Measurements from ENCODE around the gene FAM199X. TPM values are rescaled to one million over a fixed set of nuclear protein-coding genes. Genes with fewer than 3 reads are reported as not detected.

Gene FAM199X
- total RNA-seq (2012; rRNA removed), result 12.9 and 17.0 TPM in 2 replicates

GRCh38 chrX:104165894-104166734 lies at the start of gene FAM199X:
TSS of gene FAM199X (plus strand) at chrX:104166453. CDS start at chrX:104166786, 333 bp downstream.
- Histone ChIP-seq H3K9ac (ENCODE audit: low read depth, low read length) (peak within 1 kb of the TSS; percentile 88), H3K4me2 (ENCODE audit: low read length) (peak within 1 kb of the TSS; percentile 89), H3K4me3 (ENCODE audit: low read length) (peak within 1 kb of the TSS; percentile 86), H3K9me3 (replicated peaks; ENCODE audit: low read length) (no peaks in the 10 kb centered on the region), H3K36me3 (ENCODE audit: insufficient read depth, low read length) (peaks cover 4% of the 10 kb centered on the region), H3K4me1 (ENCODE audit: control insufficient read depth, insufficient read depth, low read length) (no peaks in the 10 kb centered on the region), H3K27me3 (ENCODE audit: control insufficient read depth, insufficient read depth, low read length) (no peaks in the 10 kb centered on the region)

- Histone ChIP-seq H3K4me3 (ENCODE audit: low read length) (no peak overlapping the region), H3K4me1 (ENCODE audit: control insufficient read depth, insufficient read depth, low read length) (no peaks in the 10 kb centered on the region), H3K4me2 (ENCODE audit: low read length) (no peak overlapping the region), H3K9me3 (replicated peaks; ENCODE audit: low read length) (no peaks in the 10 kb centered on the region), H3K27me3 (ENCODE audit: control insufficient read depth, insufficient read depth, low read length) (peaks cover 6% of the 10 kb centered on the region), H3K36me3 (ENCODE audit: insufficient read depth, low read length) (no peaks in the 10 kb centered on the region), H3K9ac (ENCODE audit: low read depth, low read length) (no peak overlapping the region)
These were observed 48.5 kb upstream of the FAM199X start for GRCh38 chrX:104117759-104118158.

- H3K4me2 ChIP-seq (ENCODE audit: low read length), result no peak overlapping the region
- H3K4me3 ChIP-seq (ENCODE audit: low read length), result no peak overlapping the region
- no peaks in the 10 kb centered on the region for H3K9me3 ChIP-seq (replicated peaks; ENCODE audit: low read length)
- H3K4me1 ChIP-seq (ENCODE audit: control insufficient read depth, insufficient read depth, low read length), result no peaks in the 10 kb centered on the region
- no peak overlapping the region for H3K9ac ChIP-seq (ENCODE audit: low read depth, low read length)
- H3K36me3 ChIP-seq (ENCODE audit: insufficient read depth, low read length), result no peaks in the 10 kb centered on the region
- H3K27me3 ChIP-seq (ENCODE audit: control insufficient read depth, insufficient read depth, low read length), result peaks cover 6% of the 10 kb centered on the region
These were observed 47.5 kb upstream of the FAM199X start for GRCh38 chrX:104118765-104119164.

- Histone ChIP-seq H3K4me2 (ENCODE audit: low read length) (no peak overlapping the region), H3K9me3 (replicated peaks; ENCODE audit: low read length) (no peaks in the 10 kb centered on the region), H3K4me3 (ENCODE audit: low read length) (no peak overlapping the region), H3K27me3 (ENCODE audit: control insufficient read depth, insufficient read depth, low read length) (peaks cover 6% of the 10 kb centered on the region), H3K4me1 (ENCODE audit: control insufficient read depth, insufficient read depth, low read length) (no peaks in the 10 kb centered on the region), H3K36me3 (ENCODE audit: insufficient read depth, low read length) (no peaks in the 10 kb centered on the region), H3K9ac (ENCODE audit: low read depth, low read length) (no peak overlapping the region)
These were observed 43.4 kb upstream of the FAM199X start for GRCh38 chrX:104122829-104123228.

GRCh38 chrX:104126856-104127255 lies 39.4 kb upstream of the FAM199X start:
- H3K9me3 ChIP-seq (replicated peaks; ENCODE audit: low read length), result no peaks in the 10 kb centered on the region
- no peak overlapping the region for H3K4me3 ChIP-seq (ENCODE audit: low read length)
- no peaks in the 10 kb centered on the region for H3K36me3 ChIP-seq (ENCODE audit: insufficient read depth, low read length)
- H3K27me3 ChIP-seq (ENCODE audit: control insufficient read depth, insufficient read depth, low read length), result peaks cover 12% of the 10 kb centered on the region
- H3K4me2 ChIP-seq (ENCODE audit: low read length), result no peak overlapping the region
- H3K4me1 ChIP-seq (ENCODE audit: control insufficient read depth, insufficient read depth, low read length), result peaks cover 6% of the 10 kb centered on the region
- H3K9ac ChIP-seq (ENCODE audit: low read depth, low read length), result no peak overlapping the region

GRCh38 chrX:104130808-104131207 lies 35.4 kb upstream of the FAM199X start:
- no peak overlapping the region for H3K4me3 ChIP-seq (ENCODE audit: low read length)
- H3K4me1 ChIP-seq (ENCODE audit: control insufficient read depth, insufficient read depth, low read length), result peaks cover 6% of the 10 kb centered on the region
- no peak overlapping the region for H3K4me2 ChIP-seq (ENCODE audit: low read length)
- peaks cover 19% of the 10 kb centered on the region for H3K27me3 ChIP-seq (ENCODE audit: control insufficient read depth, insufficient read depth, low read length)
- no peaks in the 10 kb centered on the region for H3K36me3 ChIP-seq (ENCODE audit: insufficient read depth, low read length)
- no peaks in the 10 kb centered on the region for H3K9me3 ChIP-seq (replicated peaks; ENCODE audit: low read length)
- no peak overlapping the region for H3K9ac ChIP-seq (ENCODE audit: low read depth, low read length)

- no peak overlapping the region for H3K9ac ChIP-seq (ENCODE audit: low read depth, low read length)
- H3K4me2 ChIP-seq (ENCODE audit: low read length), result no peak overlapping the region
- no peak overlapping the region for H3K4me3 ChIP-seq (ENCODE audit: low read length)
- peaks cover 15% of the 10 kb centered on the region for H3K27me3 ChIP-seq (ENCODE audit: control insufficient read depth, insufficient read depth, low read length)
- H3K36me3 ChIP-seq (ENCODE audit: insufficient read depth, low read length), result no peaks in the 10 kb centered on the region
- no peaks in the 10 kb centered on the region for H3K9me3 ChIP-seq (replicated peaks; ENCODE audit: low read length)
- peaks cover 6% of the 10 kb centered on the region for H3K4me1 ChIP-seq (ENCODE audit: control insufficient read depth, insufficient read depth, low read length)
These were observed 31.5 kb upstream of the FAM199X start for GRCh38 chrX:104134583-104135261.

GRCh38 chrX:104135677-104136076 lies 30.6 kb upstream of the FAM199X start:
- no peaks in the 10 kb centered on the region for H3K36me3 ChIP-seq (ENCODE audit: insufficient read depth, low read length)
- H3K27me3 ChIP-seq (ENCODE audit: control insufficient read depth, insufficient read depth, low read length), result peaks cover 12% of the 10 kb centered on the region
- H3K4me3 ChIP-seq (ENCODE audit: low read length), result no peak overlapping the region
- H3K4me1 ChIP-seq (ENCODE audit: control insufficient read depth, insufficient read depth, low read length), result peaks cover 4% of the 10 kb centered on the region
- H3K9me3 ChIP-seq (replicated peaks; ENCODE audit: low read length), result no peaks in the 10 kb centered on the region
- H3K9ac ChIP-seq (ENCODE audit: low read depth, low read length), result no peak overlapping the region
- no peak overlapping the region for H3K4me2 ChIP-seq (ENCODE audit: low read length)

- peak overlapping the region; percentile 65 for H3K9ac ChIP-seq (ENCODE audit: low read depth, low read length)
- H3K4me3 ChIP-seq (ENCODE audit: low read length), result peak overlapping the region; percentile 60
- H3K36me3 ChIP-seq (ENCODE audit: insufficient read depth, low read length), result no peaks in the 10 kb centered on the region
- peak overlapping the region; percentile 77 for H3K4me2 ChIP-seq (ENCODE audit: low read length)
- H3K27me3 ChIP-seq (ENCODE audit: control insufficient read depth, insufficient read depth, low read length), result peaks cover 7% of the 10 kb centered on the region
- H3K4me1 ChIP-seq (ENCODE audit: control insufficient read depth, insufficient read depth, low read length), result no peaks in the 10 kb centered on the region
- H3K9me3 ChIP-seq (replicated peaks; ENCODE audit: low read length), result no peaks in the 10 kb centered on the region
These were observed 29.8 kb upstream of the FAM199X start for GRCh38 chrX:104136241-104137019.

GRCh38 chrX:104137496-104137895 lies 28.8 kb upstream of the FAM199X start:
- Histone ChIP-seq H3K27me3 (ENCODE audit: control insufficient read depth, insufficient read depth, low read length) (peaks cover 7% of the 10 kb centered on the region), H3K36me3 (ENCODE audit: insufficient read depth, low read length) (no peaks in the 10 kb centered on the region), H3K4me2 (ENCODE audit: low read length) (no peak overlapping the region), H3K9ac (ENCODE audit: low read depth, low read length) (no peak overlapping the region), H3K9me3 (replicated peaks; ENCODE audit: low read length) (no peaks in the 10 kb centered on the region), H3K4me3 (ENCODE audit: low read length) (no peak overlapping the region), H3K4me1 (ENCODE audit: control insufficient read depth, insufficient read depth, low read length) (no peaks in the 10 kb centered on the region)

- H3K9me3 ChIP-seq (replicated peaks; ENCODE audit: low read length), result no peaks in the 10 kb centered on the region
- H3K27me3 ChIP-seq (ENCODE audit: control insufficient read depth, insufficient read depth, low read length), result no peaks in the 10 kb centered on the region
- no peaks in the 10 kb centered on the region for H3K36me3 ChIP-seq (ENCODE audit: insufficient read depth, low read length)
These were observed 25.0 kb upstream of the FAM199X start for GRCh38 chrX:104141087-104141760.

More at GRCh38 chrX:104141087-104141760, 25.0 kb upstream of the FAM199X start:
- Histone ChIP-seq H3K4me2 (ENCODE audit: low read length) (no peak overlapping the region), H3K4me3 (ENCODE audit: low read length) (no peak overlapping the region), H3K4me1 (ENCODE audit: control insufficient read depth, insufficient read depth, low read length) (no peaks in the 10 kb centered on the region), H3K9ac (ENCODE audit: low read depth, low read length) (no peak overlapping the region)

All from skeletal muscle satellite cell (primary cell).